GM18861 (cell line): Measurements from ENCODE around the gene ICE2.

Experiments
- ATAC-seq: cut with Tn5 transposase; IDR thresholded peaks from one replicate; pipeline ENCODE4 v1.9.1; 2021; ENCODE audit not compliant: unreplicated experiment

ICE2 gene

DNA sequence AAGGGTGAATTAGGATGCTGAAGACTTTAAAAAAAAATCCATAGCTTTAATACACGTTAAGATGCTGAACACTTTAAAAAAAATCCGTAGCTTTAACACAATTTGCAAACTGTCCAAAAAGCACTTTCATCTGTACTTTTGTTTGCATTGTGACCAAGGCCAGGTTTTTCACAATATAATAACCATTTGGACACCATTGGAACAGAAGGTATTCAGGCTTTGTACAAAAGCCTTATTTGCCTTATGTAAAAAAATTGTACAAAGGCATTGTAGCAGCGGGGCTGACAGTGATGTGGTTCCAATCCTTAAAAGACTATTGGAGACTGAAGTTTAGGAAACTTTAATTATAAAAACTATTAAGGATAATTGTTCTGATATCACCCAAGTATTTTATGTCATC, 15.2 kb upstream of the ICE2 start:
- ATAC-seq, result no peak

DNA sequence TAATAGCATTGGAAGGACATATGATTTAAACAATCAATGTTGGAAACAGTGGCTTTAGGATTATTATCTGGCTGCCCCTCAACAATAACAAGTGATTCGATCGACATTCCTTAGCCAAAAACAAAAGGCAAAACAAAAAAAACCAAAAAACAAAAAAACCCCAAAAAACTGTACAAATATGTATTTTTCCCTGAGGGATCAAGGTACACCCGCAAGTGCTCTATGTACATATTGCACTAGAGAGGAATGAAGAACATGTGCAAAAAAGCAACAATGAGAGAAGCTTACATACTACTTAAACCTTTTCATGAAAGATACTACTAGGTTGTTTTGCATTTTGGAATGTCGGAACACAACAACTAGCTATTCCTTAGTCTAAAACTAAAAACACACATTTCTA, 14.2 kb upstream of the ICE2 start:
- ATAC-seq, result no peak

DNA sequence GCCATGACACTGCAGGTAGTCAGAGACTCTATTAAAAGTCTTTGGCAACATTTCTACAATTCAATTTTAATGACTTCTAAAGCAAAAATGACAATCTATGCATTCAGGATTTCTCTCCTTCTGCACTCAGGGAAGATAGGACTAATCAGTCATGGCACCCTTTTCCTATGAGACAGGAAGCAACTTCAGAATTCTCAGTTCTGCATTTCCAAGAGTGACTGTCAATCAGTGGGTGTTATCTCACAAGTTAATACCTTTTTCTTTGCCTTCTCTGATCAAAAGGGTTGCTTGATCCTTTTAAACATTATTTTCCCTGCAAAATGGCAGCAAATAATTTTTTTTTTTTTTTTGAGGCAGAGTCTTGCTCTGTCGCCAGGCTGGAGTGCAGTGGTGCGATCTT, 7.8 kb upstream of the ICE2 start:
- ATAC-seq, result no peak

DNA sequence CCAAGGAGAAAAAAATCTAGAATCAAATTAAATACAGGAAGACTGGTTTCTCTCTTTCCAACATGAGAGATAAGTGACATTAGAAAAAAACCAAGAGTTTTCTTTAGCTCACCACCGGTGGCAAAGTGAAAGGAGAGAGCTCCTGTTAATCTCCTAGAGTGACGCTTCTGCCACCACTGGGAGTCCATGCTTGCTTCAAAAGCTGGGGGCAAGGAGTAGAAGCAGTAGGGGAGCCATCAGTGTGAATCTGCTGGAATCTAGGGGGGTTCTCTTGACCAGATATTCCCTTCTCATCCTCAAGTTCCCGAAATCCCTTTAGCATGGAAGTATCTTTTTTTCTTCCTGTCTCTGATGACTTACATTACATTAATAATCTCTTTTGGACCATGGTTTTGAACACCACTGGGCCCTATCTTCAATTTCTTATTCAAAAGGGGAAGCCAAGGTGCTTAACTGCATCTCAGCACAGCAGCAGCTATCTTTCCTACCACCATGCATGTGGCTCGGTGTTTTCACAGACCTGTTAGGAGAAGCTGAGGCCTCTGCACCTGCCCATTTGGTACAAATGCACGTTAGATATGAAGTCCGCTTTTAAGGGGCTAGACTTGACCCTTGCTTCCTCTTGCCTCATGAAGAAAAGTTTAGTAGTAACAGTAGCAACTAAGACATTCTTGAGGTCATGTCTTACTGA, 6.6 kb upstream of the ICE2 start:
- no peak for ATAC-seq

DNA sequence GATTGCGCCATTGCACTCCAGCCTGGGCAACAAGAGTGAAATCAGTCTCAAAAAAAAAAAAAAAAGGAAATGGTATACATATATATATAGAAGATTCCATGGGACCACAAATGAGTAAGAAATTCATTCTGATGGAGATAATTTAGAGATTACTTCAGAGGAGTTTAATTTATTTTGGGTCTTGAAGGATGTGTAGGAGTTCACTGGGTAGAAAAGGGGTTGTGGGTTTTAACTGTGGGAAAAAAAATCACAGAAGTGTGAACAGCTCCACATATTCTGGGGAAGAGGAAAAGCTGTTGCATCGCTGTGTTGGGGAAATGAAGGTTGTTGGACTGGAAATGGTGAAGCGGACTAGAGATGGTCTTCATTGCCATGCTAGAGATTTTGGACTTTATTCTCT, 4.1 kb upstream of the ICE2 start:
- no peak for ATAC-seq

DNA sequence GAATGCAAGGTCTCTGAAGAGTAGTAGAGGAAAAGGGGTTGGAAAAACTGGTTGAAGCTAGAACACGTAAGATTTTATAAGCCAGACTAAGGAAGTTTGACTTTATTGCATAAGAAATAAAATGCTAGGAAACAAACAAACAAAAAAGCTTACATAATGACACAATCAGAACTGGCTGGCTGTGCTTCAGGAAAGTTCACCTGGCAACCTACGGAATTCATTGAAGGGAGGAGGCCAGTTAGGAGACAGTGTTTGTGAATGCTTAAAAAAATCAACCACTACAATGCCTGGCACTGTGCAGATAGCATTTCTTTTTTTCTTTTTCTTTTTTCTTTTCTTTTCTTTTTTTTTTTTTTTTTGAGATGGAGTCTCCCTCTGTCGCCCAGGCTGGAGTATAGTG, 1.9 kb upstream of the ICE2 start:
- ATAC-seq, result no peak

DNA sequence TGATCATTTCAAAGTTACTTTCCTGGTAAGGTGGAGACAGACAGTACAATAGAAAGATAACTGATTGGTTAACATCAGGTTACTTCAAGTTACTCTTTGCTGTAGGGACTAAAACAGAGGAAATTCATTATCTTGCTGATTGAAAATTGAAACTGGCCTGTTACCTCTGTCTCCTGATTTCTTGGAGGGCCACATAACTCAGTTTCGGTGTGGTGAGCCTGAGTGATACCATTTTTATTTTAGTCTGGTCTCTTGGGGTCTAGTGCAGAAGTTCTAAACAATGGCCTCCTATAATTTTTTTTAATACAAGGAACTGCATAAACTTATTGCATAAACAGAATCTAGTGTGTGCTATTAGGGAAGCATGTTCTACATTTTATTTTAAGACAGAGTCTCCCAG, 1.2 kb upstream of the ICE2 start:
- ATAC-seq, result no peak

DNA sequence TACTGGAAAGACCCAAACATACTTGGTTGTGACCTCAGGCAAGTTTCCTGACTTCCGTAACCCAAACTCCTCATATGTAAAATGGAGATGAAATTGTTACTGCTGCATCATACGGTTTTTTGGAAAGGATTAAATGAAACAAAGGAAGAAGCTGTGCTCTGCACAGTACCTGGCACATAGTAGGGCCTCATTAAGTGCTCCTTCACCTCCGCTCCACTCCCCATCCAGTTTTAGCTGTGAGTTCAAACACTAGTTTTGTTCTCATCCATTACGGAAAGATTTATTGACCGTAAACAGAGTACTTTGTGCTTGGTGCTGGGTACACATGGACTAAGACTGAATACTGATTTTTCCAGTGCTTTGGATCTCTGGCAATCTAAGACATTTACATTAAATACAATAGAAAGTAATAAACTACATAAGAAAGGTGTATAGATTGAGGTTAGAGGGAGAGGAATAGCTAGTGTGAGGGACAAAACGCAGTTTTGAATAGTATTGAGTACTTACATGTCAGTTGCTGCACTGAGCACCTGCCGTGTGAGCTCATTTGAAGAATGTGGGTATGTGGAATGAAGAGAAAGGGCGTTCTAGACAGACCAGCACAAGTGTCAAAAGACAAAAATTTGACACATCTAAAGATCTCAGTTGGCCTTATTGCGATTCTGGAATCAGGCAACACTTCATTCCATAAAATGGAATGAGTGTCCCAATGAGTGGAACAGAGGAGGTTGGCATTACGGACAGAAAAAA, 594 bp upstream of the ICE2 start:
- ATAC-seq, result no peak

DNA sequence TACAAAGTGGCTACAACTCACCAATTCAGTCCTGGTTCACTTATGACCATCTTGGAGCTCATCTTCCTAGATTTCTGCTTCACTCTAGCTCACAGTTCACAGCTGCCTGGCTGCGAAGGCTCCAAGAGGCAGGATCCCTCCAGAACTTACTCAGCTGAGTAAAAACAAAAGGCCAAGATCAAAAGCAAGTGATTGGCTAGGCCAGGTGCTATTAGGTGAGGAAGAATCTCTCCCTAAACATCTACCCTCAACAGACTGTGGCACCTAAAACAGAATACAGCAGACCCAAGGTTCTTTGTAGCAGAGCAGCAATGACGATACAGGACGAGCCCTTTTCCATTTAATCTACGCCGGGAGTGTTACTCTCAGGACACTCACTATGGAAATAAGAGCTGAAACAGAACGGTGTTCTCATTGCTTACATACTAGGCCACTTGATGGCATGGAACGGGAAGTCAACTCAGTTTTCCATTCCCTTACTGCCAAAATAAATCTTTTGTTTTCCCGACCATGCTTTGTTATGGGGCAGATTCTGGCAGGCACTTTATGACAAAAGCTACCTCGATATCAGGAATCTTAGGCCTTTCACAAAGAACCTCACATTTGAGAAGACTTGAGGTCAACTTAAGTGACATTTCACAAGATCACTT, 901 bp downstream of the ICE2 start:
- no peak for ATAC-seq

DNA sequence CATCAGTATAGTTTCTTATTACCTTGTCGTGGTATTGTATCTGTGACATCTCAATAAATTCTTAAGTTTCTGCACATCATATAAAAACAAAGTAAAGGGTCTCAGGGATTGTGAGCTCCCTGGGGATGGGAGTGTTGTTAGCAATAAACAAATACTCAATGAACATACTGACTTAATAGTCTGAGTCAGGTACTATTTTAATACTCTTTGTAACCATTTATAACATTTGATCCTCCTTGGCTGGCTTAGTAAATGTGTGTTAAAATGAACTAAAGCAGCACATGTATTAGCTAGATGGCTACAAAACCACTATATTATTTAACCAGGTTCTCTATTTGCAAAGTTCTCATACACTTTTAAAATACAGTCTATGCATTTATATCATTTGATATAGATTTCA, 1.8 kb downstream of the ICE2 start:
- ATAC-seq, result no peak

DNA sequence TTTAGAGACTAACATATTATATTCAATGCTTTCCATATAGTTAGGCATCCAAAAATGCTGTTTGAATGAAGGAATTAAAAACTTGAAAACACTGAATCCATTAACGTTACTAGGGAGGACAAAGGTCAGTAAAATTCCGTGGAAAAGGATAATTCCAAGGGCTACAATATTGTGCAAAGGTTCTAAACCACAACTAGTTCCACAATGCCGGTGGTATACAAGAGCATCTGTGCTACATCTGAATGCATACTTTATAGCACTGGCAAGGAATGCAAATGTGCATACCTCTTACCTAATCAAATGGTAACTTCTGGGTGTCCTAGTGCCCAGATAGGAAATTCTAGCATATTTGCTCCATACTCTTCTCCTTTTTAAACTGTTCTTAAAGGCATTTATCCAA, 2.2 kb downstream of the ICE2 start:
- no peak for ATAC-seq

DNA sequence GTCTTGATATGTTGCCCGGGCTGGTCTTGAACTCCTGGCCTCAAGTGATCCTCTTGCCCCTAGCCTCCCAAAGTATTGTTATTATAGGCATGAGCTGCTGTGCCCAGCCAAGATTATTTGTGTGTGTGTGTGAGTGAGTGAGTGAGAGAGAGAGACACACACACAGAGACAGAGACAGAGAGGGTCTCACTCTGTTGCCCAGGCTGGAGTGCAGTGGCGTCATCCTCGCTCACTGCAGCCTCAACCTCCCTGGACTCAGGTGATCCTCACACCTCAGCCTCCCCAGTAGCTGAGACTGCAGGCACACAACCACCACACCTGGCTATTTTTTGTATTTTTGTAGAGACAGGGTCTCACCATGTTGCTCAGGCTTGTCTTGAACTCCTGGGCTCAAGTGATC, 5.8 kb downstream of the ICE2 start:
- ATAC-seq, result no peak

DNA sequence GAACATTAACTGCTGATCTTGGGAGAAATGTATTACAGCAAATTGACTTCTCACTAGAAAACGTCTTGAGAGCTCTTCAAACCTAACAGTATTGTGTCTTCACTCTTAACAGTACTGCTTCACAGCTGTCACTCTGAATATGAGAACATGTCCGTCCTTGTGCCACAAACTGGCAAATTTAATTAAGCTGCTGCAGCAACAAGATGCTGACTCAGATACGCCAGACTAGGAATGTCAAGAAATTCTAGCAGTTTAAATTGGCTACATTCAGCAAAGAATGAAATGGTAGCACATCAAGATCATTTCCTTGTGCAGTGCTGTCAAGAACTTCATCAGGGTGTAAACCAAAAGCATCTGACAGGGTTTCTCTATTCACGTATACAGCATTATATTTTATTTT, 7.6 kb downstream of the ICE2 start:
- ATAC-seq, result no peak

DNA sequence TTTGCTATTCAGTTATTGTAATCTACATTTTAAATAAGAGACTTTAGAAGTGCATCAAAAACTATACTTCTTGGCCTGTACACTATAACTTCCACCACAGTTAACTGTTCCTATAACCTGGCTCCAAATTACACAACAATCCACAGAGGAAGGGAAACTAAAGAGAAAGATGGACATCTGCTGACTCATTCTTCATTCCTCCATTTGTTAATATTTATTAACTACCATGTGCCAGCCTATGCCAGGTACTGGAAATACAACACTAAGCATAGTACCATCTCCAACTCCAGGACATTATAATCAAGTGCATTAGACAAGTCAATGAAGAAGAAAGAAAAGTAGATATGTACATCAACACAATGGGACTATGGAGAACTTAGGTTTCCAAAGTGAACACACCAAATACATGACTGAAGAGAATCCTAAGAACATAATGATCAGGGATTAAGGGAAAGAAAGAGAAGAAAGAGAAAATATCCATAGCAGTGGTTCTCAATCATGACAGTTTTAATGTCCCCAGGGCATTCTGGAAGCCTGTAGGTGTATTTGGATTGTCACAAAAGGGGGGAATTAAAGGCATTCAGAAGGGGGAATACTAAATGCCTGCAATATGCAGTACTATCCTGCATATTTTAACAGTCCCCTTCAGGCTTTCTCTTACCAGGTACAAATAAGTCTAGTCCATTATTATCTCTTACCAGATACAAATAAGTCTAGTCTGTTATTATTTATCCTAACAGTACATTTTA, 8.9 kb downstream of the ICE2 start:
- ATAC-seq, result no peak

DNA sequence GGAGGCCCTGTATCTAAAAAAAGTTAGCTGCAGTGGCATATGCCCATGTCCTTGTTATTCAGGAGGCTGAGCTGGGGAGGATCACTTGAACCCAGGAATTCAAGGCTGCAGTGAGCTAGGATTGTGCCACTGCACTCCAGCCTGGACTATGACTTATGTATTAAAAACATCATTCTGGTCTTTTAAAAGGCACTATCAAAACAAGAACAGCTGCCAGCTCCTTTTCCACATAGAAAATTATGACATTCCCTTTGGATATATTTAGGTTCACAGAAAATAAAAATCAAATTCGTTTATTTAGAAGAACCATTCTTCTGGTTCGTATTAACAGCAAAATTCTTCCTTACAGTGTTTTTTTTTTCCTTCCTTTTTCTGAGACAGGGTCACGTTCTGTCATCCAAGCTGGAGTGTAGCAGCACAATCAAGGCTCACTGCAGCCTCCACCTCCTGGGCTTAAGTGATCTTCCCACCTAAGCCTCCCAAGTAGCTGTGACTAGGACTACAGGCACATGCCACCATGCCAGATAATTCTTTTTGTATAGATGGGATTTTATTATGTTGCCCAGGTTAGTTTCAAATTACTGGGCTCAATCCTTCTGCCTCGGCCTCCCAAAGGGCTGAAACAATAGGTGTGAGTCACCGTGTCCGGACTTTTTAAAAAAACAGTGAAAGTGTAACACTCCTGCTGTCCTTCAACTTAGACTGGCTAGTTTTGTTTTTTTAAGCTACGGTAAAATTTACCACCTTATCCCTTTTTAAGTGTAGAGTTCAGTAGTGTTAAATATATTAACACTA, 13.9 kb downstream of the ICE2 start:
- ATAC-seq, result no peak

DNA sequence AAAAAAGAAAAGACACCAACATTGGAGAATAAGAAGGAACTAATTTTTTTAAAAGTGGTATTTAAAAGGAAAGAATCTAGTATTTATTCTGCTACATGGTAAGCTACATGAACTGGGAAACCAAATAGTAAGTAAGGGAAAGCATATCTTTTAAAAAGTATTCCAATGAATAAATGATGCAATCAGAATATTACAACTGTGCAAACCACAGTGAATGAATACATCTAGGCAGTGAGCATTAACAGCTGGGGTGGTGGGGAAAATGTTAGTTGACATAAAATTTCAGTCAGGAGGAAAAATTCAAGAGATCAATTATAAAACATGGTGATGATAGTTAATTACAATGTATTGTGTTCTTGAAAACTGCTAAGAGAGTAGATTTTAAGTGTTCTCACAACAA, 16.9 kb downstream of the ICE2 start:
- ATAC-seq, result no peak

DNA sequence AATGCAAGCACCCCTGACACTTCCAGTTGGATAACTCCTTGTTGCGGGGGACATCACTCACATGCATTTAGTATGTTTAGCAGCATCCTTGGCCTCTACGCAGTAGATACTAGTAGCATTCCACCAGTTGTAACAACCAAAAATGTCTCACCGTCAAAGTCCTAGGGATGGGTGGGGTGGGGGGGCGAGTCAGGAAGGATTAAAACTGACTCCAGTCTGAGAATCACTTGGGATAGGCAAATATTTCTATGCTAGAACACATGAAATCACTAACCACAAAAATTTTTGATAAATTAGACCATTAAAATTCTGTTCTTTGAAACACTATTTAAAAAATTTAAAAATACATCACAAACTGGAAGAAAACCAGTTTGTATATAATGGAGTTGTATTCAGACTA, 18.0 kb downstream of the ICE2 start:
- ATAC-seq, result no peak

DNA sequence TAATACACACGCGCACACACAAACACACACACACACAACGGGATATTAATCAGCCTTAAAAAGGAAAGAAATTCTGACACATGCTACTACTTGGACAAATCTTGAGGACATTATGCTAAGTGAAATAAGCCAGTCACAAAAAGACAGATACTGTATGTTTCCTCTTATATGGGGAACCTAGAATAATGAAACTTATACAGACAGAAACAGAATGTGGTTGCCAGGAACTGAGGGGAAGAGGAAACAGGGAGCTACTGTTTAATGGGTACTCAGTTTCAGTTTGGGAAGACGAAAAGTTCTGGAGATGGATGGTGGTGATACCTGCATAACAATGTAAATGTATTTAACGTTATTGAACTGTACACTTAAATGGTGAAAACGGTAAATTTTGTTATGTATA, 20.2 kb downstream of the ICE2 start:
- ATAC-seq, result no peak

DNA sequence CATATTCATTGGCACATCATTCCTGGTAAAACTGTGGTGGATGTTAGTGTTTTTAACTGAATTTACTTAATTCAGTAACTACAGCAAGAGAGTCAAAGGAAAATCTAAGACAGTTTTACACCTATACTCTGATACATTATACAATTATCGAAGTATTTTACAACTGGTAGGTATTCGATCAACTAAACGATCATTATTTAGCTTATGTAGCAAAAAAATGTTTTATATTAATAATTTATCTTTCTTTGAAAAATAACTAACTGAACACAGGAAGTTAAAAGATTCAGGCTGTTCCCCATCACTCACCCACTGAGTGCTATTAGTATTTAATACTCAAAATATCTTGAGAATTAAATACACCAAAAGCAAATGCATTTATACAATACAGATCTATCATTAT, 21.0 kb downstream of the ICE2 start:
- ATAC-seq, result no peak

DNA sequence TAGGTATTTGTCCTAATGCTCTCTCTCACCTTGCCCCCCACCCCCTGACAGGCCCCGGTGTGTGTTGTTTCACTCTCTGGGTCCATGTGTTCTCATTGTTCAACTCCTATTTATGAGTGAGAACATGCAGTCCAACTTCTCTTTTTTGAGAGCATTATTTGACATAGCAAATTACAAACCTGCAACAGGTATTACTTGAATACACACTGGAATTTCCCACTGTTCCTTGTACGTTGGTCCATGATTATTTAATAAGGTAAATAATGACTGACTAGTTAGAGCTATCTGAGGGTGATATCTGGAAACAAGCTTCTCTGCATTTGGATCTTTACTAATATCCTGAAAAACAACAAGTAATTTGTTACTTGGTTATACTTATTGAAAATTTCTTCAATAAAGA, 24.1 kb downstream of the ICE2 start:
- ATAC-seq, result no peak
